Measurements from ENCODE around the gene PNPLA7. TPM values are rescaled to one million over a fixed set of nuclear protein-coding genes. Genes with fewer than 3 reads are reported as not detected.
"Not testable (repeated sequence)": the region's sequence is repeated elsewhere in the genome, so short reads cannot be mapped to it uniquely, and the experiment has no call there.

Gene PNPLA7
- total RNA-seq, 1 donor from 2014 or later: 13.5 TPM

DNA sequence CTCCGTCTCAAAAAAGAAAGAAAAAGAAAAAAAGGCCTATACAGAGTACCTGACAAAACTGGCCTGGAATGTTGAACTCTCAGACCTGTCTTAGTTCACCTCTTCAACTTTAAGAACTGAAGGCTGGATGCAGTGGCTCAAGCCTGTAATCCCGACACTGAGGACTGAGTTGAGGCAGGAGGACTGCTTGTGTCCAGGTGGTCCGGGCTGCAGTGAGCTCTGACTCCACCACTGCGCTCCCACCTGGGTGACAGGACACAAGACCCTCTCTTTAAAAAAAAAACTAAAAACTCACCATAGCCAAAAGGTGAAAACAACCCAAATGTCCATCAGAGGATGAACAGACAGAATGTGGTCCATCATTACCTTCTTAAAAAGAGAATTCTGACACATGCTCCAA is 7.9 kb upstream of the PNPLA7 start:
- Histone ChIP-seq H3K9me3 (no peaks in the 10 kb centered on the region), H3K36me3 (peaks cover 36 to 46% of the 10 kb centered on the region in 2 donors), H3K4me1 (no peaks in the 10 kb centered on the region), H3K4me3 (no peak overlapping the region), H3K27me3 (no peaks in the 10 kb centered on the region), H3K27ac (no peak overlapping the region)
- TF ChIP-seq CTCF (IDR thresholded peaks at IDR 0.05): no peak
- DNase-seq (ENCODE audit: low spot score in 2 of 2): no peak
- intact Hi-C loops (cut with DNase I): no loop called here

- H3K27me3 ChIP-seq: no peaks in the 10 kb centered on the region
- DNase-seq (ENCODE audit: low spot score in 2 of 2): no peak
- no peak overlapping the region for H3K27ac ChIP-seq
- H3K36me3 ChIP-seq: peaks cover 25 to 46% of the 10 kb centered on the region in 2 donors
- H3K9me3 ChIP-seq: no peaks in the 10 kb centered on the region
- intact Hi-C loops (cut with DNase I): no loop called here
- no peak for TF ChIP-seq CTCF (IDR thresholded peaks at IDR 0.05)
- H3K4me1 ChIP-seq: no peaks in the 10 kb centered on the region
- H3K4me3 ChIP-seq: no peak overlapping the region
Observed at GRCh38 chr9:137556069-137556838, 6.1 kb upstream of the PNPLA7 start.

DNA sequence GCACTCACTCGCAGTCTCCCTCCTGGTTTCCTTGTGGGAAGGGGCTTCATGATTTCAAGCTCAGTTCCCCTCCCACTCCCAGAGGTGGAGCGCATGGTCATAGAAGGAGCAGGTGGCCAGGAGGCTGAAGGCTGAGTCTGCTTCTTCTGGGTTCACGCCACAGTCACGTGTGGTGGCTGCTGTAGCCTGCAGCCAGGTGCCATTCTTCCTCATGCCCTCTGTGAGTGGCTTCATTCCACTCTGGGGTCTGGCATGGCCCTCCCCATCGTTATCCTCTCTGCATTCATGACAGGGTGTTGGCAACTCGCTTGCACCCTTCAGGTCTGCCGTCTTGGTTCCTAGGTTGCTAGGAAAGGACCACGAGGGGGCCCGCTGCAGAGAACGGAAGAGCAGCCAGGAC is 5.0 kb upstream of the PNPLA7 start:
- Histone ChIP-seq H3K4me1 (no peaks in the 10 kb centered on the region), H3K4me3 (no peak overlapping the region), H3K9me3 (no peaks in the 10 kb centered on the region), H3K27ac (no peak overlapping the region), H3K36me3 (peaks cover 25 to 45% of the 10 kb centered on the region in 2 donors), H3K27me3 (no peaks in the 10 kb centered on the region)
- DNase-seq (ENCODE audit: low spot score in 2 of 2): no peak
- no peak for TF ChIP-seq CTCF (IDR thresholded peaks at IDR 0.05)
- intact Hi-C loops (cut with DNase I): no loop called here

- intact Hi-C loops (cut with DNase I): loop anchor here (5.0 kb wide), 1 partner anchor 38 kb away; the partner anchor contains the start of gene ZMYND19
- H3K4me1 ChIP-seq: peaks cover 3 to 6% of the 10 kb centered on the region in 2 donors
- H3K36me3 ChIP-seq: peaks cover 23 to 39% of the 10 kb centered on the region in 2 donors
- H3K9me3 ChIP-seq: no peaks in the 10 kb centered on the region
- no peaks in the 10 kb centered on the region for H3K27me3 ChIP-seq
- TF ChIP-seq CTCF (IDR thresholded peaks at IDR 0.05): no peak
- DNase-seq (ENCODE audit: low spot score in 2 of 2): no peak
- no peak overlapping the region for H3K27ac ChIP-seq
- no peak overlapping the region for H3K4me3 ChIP-seq
Observed at GRCh38 chr9:137554349-137554748, 4.1 kb upstream of the PNPLA7 start.

GRCh38 chr9:137553654-137554053 is 3.5 kb upstream of the PNPLA7 start:
- not testable (repeated sequence) for H3K27me3 ChIP-seq; H3K4me3 ChIP-seq; DNase-seq (ENCODE audit: low spot score in 2 of 2); H3K27ac ChIP-seq; H3K9me3 ChIP-seq; H3K4me1 ChIP-seq
- H3K36me3 ChIP-seq: peaks cover 21 to 39% of the 10 kb centered on the region in 2 donors
- intact Hi-C loops (cut with DNase I): loop anchor here (5.0 kb wide), 1 partner anchor 39 kb away; the partner anchor contains the start of gene ZMYND19

DNA sequence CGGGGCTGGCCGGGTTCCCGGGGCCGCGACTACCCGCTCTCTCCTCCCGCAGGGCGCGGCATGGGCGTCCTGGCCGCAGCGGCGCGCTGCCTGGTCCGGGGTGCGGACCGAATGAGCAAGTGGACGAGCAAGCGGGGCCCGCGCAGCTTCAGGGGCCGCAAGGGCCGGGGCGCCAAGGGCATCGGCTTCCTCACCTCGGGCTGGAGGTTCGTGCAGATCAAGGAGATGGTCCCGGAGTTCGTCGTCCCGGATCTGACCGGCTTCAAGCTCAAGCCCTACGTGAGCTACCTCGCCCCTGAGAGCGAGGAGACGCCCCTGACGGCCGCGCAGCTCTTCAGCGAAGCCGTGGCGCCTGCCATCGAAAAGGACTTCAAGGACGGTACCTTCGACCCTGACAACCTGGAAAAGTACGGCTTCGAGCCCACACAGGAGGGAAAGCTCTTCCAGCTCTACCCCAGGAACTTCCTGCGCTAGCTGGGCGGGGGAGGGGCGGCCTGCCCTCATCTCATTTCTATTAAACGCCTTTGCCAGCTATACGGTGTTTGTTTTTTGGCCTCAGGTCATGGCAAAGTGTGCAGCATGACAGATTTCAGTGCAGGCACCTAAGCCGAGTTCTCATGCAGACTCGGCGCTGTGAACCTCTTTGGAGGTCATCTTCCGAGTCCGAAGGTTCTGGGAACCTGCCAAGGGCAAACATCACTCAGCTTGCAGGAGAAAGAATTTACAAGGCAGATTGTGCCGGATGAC is 2.0 kb upstream of the PNPLA7 start:
- Histone ChIP-seq H3K27me3 (no peaks in the 10 kb centered on the region), H3K4me1 (peaks cover 3 to 18% of the 10 kb centered on the region in 2 donors), H3K27ac (peak overlapping the region; percentile 85 to 96), H3K9me3 (no peaks in the 10 kb centered on the region), H3K36me3 (peaks cover 13 to 27% of the 10 kb centered on the region in 2 donors), H3K4me3 (peak overlapping the region; percentile 79 to 91)
- TF ChIP-seq CTCF (IDR thresholded peaks at IDR 0.05): no peak
- intact Hi-C loops (cut with DNase I): loop anchor here (1.0 to 5.0 kb wide), 2 partner anchors 40 to 53 kb away; partner anchors contain the start of genes ARRDC1 and ZMYND19
- no peak for DNase-seq (ENCODE audit: low spot score in 2 of 2)

Measured in ascending aorta (tissue), 2 donors.